Stimulated activated CD4-positive, alpha-beta T cell treated with anti-CD3 and anti-CD28 coated beads, Interleukin-2, amount 100 ng/mL, for 4 hours (primary cell): ENCODE measurements around the gene GPR17.

Experiments
- DNase-seq: peaks from one replicate; pipeline ENCODE4 v3.0.0-alpha.2; 2020; ENCODE audit warnings: low read depth

Gene GPR17

DNA sequence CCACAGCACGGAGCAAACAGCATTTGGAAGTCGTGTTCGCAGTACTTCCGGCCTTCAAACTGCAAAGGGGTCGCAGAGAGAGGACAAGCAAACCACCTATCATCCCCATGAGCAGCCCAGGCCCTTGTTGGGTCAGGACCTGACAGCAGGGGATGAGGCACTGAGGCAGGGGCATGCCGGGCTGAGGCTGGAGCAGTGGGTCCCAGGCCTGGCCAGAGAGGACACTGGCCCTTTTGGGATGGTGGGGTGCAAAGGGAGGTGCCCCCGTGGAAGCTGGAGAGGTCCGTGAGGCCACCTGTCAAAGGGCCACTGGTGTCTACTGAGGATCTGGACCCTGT lies 8.9 kb downstream of the GPR17 start:
- DNase-seq = no peak

DNA sequence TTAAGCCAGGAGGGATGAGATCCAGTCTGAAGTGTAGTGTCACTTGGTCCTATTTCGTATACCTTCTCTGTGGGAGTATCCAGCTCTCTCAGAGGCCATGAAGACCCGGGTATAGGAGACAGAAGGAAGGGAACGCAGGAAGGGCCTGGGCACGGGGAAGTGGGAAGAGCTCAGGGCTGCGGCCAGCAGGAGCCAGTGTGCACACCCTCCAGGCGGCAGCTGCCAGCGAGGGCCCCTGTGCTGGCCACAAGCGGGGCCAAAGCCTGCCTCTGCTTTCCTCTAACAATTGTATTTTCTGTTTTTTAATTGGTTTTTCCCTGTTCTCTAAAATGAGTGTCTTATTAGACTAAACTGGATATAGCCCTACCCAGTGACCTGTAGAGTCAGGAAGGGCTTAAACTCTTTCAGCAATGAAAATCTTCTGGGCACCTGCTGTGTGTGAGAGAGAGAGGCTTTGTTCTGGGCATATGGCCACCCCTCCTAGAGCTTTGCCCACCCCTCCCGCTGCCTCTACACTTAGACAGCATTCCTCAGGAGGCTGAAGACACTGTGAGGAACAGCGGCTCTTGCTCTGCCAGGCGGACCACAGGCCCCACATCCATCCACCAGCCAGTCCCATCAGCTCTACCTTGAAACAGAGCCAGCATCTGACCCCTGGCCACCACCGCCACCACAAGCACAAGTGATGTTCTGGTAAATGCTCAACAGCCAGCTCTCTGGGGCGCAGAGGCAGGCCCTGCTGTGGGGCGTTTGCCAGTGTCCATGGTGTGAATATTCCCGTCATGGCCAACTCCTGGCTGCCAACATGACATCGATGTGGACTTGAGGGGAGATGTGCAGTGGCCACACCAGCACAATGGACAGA lies 9.5 kb downstream of the GPR17 start:
- DNase-seq = no peak

DNA sequence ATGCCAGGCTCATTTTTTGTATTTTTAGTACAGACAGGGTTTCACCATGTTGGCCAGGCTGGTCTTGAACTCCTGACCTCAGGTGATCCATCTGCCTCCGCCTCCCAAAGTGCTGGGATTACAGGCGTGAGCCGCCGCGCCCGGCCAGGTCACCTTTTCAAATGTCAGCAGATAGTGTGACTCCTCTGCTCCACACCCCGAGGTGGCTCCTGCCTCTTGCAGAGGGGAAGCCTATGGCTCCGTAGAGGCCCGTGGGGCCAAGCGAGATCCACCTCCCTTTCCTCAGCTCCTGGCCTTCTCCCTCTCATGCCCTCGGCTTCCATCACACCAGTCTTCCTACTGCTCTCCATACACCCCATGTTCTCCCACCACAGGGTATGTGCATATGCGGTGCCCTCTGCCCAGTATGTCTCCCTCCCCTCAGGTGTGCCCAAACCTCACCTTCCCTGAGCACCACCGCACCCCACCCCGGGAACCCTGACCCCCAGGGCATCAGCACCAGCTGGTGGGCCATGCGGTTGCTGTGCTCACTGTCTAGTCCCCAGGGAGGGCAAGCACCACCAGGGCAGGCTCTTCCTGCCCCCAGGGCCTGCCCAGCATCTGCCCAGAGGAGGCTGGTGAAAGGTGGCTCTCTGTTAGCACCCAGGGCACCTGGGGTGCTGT lies 10.7 kb downstream of the GPR17 start:
- no peak for DNase-seq

DNA sequence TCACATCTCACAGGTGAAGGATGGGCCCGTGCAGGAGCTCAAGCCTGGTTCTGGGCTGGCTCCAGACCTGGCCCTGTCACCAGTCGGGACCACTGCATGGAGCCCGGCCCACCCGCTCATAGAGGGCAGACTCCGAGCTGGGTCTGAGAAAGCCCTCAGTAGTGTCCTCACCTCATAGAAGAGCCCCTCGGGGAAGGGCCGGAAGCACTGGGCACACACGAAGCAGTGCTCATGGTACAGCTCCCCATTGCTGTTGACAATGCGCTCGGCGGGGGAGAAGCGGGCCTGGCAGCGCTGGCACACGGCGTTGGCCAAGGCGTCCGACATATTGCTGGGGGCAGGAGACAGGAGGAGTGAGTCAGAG lies 11.3 kb downstream of the GPR17 start:
- DNase-seq = no peak

DNA sequence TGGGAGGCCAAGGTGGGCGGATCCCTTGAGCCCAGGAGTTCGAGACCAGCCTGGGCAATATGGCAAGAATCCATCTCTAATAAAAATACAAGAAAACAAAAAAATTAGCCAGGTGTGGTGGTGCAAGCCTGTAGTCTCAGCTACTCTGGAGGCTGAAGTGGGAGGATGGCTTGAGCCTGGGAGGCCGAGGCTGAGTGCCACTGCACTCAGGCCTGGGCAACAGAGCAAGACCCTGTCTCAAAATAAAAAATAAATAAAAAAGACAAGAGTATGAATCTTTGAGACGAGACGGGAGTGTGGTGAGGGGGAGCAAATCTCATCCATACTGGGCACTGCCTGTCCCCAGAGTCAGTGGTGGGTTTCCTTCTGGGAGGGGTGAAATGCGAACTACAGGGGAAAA lies 12.2 kb downstream of the GPR17 start:
- DNase-seq = no peak

DNA sequence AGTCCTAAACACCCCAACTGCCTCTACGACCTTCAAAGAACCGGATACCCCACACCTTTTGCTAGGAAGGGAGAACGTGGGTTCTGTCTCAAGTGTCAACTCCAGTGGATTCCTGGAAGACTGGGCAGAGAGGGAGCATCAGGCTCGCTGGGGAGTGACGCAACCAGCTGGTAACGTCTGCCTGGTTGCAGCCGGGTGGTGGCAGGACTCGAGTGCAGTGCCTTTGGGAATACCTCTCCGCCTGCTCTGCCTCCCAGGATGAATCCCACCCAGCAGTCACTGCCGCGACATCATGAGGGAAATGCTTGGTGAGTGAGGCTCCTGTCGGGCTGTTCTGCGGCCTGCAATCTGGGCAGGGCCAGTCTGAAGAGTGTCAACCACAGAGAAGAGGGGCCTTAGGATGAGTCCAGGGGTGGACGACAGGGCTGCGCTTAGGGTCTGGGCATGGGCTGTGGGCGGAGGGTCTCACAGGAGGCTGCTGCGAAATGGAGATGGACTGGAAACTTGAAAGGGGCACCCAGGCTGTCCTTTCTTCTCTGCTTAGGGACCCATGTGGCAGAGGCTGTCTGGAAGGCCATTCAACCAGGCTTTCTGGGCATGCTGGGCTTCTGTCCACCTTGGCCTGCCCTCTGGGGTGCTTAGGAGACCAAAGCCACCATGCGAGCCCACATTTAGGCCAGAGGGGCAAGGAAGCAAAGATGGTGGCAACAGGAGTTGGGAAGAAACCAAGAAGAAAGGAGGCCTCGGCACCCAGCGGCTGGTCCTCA lies 12.9 kb downstream of the GPR17 start:
- no peak for DNase-seq

DNA sequence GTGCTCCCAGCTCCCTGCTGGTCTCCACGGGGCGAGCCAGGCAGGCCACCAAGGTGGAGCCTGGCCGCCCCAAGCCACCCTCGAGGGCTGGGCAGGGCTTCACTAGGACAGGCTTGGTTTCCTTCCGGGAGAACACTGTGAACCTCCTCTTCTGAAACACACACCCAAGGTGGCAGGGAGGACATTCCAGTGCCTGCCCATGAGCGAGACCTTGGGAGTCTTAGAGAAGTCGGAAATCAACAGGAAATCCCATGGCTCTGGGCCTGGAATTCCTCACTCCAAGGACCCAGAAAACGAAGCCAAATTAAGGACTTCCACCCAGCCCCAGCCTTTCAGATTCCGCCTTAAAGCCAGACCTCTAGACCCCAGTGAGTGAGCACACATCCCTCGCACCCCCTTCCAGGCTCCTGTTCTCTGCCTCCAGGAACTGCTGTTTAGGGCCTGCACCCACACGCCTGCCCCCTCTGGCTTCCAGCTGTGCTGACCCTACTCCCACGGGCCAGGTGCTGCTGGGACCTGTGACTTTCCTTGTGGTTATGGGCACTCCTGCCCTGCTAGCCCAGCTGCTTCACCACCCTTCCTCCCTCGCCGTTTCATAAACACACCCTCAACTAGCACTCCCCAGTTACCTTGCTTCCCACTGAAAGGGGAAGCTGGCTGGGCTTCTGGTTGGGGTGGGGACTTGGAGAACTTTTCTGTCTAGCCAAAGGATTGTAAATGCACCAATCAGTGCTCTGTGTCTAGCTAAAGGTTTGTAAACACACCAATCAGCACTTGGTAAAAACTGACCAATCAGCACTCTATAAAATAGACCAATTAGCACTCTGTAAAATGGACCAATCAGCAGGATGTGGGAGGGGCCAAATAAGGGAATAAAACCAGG lies 13.7 kb downstream of the GPR17 start:
- no peak for DNase-seq

DNA sequence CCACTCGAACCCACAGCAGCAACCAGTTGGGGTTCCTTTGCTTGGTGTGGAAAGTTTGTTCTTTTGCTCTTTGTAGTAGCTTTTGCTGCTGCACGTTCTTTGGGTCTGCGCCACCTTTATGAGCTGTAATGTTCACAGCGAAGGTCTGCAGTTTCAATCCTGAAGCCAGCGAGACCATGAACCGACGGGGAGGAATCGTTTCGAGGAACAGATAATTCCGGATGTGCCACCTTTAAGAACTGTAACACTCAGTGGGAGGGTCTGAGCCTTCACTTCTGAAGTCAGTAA lies 14.3 kb downstream of the GPR17 start:
- no peak for DNase-seq

DNA sequence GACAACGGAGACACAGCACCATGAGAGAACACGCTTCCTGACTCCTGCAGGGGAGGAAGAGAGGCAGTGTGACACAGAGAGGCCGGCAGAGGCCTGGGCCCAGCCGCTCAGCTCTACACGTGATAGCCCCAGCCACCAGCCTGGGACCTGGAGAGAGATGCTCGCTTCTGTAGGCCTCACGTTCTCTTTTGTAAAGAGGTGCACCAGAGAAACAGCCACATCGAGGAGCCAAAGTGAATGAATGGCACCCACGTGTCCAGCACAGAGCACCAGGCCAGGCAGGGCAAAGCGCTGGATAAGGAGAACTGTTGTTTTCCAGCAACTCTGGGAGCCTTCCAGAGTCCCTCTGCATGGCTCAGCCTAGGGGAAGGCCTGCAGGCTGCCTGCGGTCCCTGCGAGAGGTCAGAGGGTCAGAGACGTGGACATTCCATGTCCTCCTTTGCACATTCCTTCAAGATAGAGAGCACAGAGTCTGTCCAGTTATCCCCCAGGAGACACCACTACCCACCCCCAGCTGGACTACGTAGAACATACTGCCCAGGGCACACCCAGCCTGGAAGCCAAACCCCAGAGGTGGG lies 15.2 kb downstream of the GPR17 start:
- no peak for DNase-seq

DNA sequence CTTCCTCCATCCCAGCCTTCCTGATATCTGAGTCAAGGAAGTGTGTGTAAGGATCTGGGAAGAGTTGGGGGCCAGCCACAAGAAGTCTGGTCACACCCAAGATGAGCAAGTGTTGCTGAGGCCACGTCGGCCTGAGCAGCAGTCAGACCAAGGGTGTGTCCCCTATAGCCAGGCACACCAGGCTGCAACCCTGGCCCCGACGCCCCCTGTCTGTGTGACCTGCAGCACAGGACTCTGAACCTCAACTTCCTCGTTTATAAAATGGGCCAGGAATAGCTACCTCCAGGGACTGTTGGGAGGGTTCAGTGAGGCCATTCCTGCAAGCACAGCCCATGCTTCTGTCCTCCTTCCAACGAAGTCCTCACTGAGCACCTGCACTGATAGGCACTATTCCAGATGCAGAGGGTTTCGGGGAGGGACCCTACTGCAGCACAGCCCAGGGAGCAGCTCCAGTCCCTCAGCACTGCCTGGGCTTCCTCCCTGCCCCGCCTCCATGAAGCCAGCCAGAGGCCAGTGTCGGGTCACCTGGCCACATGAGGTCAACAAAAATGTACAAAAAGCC lies 16.1 kb downstream of the GPR17 start:
- no peak for DNase-seq

DNA sequence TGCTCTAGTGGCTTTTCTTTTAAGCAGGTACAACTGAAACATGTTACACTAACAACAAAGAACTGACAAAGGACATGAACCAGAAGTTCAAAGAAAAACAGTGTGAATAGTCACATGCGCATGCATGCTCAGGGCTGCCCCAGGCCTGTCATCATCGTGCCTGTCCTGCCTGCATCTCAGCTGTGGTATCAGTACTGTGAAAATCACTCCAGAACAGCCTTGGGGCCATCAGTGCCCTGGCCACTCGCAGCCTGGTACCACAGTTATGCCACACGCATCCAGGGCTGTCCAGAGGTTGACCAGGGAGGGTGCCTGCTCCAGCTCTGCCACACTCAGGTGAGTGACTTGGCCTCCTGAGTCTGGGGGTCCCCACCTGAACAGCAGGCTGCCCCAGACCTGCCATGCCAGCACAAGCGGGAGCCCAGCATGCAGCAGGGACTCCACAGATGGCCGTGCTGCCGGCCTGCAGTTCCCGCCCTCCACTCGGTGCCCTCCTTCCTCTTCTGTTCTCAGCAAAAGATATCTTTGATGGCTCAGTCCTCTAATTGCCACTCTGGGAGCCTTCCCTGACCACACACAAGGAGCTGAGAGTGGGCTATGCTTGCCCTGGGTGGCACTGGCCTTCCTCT lies 17.1 kb downstream of the GPR17 start:
- no peak for DNase-seq

DNA sequence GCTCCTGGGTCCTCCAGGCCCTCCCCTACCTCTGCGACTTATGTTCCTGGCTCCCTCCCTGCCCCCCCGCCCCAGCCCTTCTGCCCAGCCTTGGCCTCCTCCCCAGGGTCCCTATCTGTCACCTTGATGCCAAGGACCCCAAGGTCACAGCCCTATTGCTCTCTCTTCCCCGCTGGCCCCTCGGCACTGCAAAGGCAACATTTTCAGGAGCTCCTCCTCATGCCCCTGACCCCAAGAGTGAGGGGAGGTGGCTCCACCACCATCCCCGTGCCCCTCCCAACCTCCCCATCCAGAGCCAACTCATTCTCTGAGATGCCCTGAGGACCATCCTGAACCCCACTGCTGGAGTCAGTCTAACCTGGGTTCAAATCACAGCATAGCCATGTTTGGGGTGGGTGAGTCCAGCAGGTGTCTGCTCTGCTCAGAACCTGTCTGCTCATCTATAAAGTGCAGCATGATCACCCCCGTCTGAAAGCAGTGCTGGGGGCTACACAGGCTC lies 17.7 kb downstream of the GPR17 start:
- DNase-seq = no peak

DNA sequence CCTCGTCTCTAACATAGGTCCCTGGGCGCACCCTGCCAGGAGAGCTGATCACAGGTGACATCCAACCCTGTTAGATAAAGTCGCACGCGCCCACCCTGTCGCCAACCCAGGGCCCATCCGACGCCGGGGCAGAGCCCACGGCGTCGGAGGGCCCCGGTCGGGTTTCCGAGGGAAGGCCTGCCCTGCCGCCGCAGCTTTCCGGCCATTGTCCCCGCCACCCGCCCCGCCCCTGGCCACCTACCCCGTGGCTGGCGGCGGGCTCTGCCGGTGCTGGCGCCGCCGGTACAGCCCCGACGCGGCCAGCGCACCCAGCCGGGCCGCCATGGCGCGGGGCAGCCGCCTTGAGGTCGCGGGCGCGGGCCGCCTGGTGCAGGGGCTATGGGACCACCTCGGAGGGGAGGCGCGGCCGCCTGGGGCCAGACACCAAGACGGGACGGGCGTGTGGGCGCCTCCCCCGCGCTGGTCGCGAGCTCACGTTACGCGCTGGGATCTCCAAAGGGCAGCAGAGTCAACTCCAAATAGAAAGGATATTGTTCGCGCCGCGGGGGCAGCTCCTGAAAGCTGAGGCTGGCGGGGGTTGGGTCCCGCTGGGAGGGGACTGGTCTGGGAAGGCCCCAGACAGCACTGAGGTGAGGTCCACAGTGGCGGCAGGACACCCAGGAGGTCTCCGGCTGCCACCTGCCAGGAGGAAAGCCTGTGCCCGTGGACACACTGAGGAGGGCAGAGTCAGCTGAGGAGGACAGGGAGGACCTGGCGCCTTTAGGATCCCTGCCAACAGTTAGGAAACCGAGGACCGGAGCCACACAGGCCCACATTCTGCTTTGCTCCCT lies 18.3 kb downstream of the GPR17 start:
- DNase-seq = no peak

DNA sequence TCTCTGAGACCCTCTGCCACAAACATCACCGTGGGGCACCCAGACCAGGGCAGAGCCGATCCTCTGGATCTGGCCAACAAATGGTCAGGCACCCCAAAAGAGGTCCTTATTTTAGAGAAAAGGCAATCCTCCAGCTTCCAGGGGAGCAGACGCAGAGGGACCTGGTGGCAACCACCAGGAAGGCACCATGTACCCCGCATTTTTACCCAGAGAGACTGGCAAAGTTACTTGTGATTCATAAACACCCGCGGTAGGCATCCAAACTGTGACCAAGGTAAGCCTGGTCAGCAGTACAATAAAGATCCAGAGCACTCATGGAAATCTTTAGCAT lies 18.9 kb downstream of the GPR17 start:
- no peak for DNase-seq

DNA sequence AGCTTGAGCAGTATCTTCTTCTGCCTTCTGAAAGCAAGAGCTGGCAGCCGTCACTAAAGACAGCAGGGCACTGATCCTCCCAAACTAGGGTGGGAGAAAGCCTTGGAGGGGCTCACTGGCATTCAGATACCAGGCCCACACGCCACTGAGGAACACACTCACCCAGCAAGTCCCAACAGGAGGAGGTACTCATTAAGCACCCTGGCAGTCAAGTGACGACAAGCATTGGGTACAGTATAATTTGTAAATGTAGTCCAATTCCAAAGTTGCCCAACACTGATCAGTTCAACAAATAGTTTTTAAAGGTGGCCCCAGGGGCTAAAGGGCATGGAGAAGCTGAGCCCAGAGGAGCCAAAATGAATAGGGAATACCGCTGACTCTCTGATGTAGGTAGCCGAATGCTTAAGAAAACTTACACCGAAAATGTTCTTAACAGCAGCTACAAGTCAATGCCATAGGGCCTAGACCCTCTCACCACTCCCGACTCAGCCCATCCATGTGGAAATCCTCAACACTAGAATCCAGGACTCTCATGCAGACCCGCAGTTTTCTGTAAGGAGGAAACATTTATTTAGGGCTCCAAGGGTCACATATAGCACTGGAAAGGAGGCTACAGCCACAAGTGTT lies 19.4 kb downstream of the GPR17 start:
- no peak for DNase-seq

DNA sequence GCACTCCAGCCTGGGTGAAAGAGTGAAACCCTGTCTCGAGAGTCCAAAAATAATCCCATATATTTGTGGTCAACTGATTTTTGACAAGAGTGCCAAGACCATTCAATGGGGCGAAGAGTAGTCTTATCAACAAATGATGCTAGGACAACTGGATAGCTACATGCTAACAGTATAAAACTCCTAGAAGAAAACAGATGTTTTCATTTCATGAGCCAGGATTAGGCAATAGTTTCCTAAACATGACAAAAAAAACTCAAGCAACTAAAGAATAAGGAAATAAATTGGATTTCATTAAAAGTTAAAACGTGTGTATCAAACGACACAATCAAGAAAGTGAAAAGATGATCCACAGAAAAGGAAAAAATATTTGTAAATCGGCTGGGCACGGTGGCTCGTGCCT lies 23.1 kb downstream of the GPR17 start:
- no peak for DNase-seq

DNA sequence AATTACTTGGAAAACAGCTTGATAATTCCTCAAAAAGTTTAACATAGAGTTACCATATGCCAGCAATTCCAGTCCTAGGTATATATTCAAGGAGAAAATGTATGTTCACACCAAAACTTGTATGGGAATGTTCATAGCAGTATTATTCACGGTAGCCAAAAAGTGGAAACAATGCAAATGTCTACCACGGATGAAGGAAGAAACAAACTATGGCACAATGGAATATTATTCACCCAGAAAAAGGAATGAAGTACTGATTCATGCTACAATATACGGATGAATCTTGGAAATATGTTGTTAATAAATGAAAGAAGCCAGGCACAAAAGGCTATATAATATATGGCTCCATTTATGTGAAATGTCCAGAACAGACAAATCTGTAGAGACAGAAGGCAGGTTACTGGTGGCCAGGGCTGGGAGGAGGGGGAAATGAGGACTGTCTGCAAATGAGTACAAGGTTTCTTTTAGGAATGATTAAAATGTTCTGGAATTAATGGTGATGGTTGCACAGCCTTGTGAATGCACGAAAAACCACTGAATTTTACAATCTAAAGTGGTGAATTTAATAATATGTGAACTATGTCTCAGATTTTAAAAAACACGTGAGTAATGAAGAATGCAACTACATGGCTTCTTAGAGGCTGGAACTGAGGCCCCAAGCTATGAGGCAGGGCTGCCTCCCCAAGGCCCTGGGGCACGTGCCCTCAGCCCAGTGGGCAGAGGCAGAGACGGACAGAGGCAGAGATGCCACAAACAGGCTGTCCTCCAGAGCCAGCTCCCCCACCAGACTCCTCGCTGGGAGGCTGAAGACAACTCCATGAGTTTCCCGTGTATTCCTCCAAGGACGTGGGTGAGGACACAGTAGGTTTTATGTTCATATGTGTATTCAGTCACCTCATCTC lies 24.4 kb downstream of the GPR17 start:
- no peak for DNase-seq

DNA sequence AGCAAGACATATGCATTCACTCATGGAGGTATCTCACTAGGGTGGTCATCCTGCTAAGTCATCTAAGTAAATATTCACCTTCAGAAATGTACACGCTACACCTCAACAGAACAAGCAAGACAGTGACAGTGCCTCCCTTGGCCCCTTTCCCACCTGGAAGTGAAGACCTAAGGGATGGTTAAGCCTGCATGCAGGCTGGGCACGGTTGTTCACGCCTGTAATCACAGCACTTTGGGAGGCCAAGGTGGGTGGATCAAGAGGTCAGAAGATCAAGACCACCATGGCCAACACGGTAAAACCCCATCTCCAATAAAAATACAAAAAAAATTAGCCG lies 25.0 kb downstream of the GPR17 start:
- DNase-seq = no peak
